HG02840 (cell line): ENCODE measurements around the gene TMEM98.
"Not testable (repeated sequence)": the region's sequence is repeated elsewhere in the genome, so short reads cannot be mapped to it uniquely, and the experiment has no call there.

Source experiments
- ATAC-seq: cut with Tn5 transposase; IDR thresholded peaks from one replicate; pipeline ENCODE4 v1.9.1; 2021; ENCODE audit warnings: mild to moderate bottlenecking, moderate library complexity, moderate number of reproducible peaks; ENCODE audit not compliant: unreplicated experiment, low FRiP score

The TMEM98 gene

GRCh38 chr17:32940706-32941390 is 12.9 kb downstream of the TMEM98 start:
- ATAC-seq, result no peak

GRCh38 chr17:32941419-32942032 is 13.6 kb downstream of the TMEM98 start:
- ATAC-seq, result no peak

- ATAC-seq, result no peak
Measured at GRCh38 chr17:32943206-32943605, 15.3 kb downstream of the TMEM98 start.

DNA sequence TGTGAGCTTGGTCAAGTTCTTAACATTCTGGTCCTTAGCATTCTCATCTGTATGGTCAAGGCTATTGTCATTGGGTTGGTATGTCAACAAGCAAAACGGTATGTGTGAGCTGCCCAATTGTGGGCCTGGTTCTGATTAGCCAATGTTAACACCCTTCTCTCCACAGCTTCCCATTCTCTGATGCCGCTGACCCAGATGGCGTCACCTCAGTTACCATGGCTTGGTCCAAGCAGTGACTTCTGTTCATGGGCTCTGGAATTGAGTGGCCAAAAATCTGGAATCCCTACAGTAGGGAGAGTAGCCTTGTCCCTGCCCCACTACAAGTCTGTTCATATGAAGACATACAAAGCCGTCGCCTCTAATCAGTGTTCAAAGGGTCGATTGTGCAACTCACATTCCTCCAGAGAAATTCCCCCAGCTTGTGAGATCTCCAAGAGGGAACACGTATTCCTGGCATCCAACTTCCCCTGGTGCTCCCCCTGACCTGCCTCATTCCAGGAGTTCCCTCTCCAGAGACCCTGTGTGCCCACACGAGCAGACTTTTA is 15.8 kb downstream of the TMEM98 start:
- no peak for ATAC-seq

- ATAC-seq, result no peak
Measured at GRCh38 chr17:32944248-32945020, 16.5 kb downstream of the TMEM98 start.

DNA sequence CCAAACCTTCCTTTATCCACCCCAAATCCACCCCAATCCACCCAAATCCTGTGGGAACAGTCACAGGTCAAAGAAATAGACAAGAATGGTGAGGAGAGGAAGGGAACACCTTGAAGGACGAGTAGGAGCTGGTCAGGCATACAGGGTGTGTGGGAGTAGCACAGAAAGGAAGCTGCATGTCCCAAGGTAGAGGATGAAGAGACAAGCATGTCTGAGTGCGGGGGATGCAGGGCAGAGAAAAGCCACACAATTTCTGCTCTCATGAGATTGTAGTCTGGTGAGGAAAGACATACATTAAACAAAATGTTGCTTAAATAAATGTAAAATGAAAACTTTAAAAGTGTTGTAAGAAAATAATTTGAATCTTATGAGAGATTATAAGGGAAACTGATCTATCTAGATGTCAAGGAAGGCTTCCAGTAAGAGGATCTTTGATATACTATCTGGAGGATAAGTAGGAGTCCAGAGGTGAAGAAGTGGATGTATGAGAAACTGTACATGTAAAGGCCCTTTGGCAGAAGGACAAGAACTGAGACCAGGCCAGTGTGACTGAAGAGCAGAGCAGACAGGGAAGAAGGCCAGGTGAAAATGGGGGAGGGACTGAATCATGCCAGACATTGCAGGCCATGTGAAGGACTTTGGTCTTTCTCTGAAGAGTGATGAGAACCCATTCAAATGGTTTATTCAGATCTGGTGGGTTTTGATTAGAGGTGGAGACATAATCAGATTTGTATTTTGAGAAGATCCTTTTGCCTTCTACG is 18.6 kb downstream of the TMEM98 start:
- no peak for ATAC-seq

DNA sequence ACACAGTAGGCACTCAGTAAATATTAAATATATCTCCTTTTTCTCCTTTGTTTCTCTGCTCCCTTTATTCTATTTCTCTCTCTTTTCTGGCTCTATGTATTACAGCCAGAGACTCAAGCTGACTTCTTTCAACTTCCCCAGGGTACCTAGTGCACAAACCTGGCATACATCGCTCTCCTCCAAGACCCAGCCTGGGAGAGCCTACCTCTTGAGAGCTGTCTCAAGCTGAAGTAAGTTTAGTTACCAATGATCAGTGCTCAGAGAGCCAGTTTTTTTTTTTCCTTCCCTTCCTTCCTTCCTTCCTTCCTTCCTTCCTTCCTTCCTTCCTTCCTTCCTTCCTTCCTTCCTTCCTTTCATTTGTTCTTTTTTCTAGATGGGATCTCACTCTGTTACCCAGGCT is 19.8 kb downstream of the TMEM98 start:
- no peak for ATAC-seq

- no peak for ATAC-seq
Measured at GRCh38 chr17:32949181-32949580, 21.2 kb downstream of the TMEM98 start.

- not testable (repeated sequence) for ATAC-seq
Measured at GRCh38 chr17:32952491-32952890, 24.5 kb downstream of the TMEM98 start.

GRCh38 chr17:32953045-32953444 is 25.1 kb downstream of the TMEM98 start:
- ATAC-seq, result no peak

GRCh38 chr17:32953857-32954256 is 25.9 kb downstream of the TMEM98 start:
- no peak for ATAC-seq

DNA sequence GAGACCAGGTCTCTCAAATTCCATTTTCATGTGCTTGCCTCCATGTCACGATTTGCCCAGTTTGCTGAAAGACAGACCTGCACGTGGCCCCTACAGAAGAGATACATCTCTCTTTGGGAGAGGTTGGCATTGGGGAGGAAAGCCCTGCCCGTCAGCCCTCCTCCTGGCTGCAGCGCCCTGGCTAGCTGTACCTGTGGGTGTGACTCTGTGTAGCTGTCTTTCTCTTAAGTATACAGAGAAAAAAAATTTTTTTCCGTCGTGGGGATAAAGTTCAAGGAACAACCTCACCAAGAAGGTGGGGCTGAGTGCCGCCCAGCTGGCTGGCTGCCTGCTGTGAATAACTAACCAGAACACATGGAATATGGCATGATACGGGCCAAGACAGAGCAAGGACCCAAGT is 26.5 kb downstream of the TMEM98 start:
- no peak for ATAC-seq

- no peak for ATAC-seq
Measured at GRCh38 chr17:32955155-32955554, 27.2 kb downstream of the TMEM98 start.

DNA sequence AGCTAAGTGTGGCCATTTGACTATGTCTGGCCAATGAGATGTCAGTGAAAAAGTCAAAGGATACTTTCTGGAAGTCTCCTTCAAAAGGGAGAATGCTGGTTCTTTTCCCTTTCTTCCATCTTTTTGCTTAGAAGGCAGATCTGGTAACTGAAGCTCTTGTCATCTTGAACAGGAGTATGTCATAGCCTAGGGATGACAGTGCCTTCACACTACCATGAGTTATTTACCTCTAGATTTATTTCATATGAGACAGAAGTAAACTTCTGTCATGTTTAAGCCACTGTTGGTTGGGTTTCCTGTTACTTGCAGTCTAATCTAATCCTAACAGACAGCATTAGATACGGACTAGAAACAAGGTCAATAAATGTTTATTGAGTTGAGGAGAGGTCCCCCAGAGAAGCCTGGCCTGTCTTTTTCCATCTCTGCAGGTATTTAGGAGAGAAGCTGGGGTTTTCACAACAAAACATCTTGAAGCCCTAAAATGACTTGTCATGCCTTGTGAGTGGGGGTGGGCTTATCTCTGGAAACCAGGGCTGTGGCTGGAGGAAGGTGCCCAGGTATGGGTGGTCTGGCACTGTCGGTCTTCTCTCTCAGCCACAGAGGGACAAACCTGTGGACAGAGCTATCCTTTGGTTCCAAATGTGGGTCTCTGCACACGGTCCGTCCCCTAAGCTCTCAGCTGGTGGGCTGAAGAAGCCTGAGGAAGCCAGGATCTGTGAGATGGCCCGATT is 28.5 kb downstream of the TMEM98 start:
- ATAC-seq, result no peak

DNA sequence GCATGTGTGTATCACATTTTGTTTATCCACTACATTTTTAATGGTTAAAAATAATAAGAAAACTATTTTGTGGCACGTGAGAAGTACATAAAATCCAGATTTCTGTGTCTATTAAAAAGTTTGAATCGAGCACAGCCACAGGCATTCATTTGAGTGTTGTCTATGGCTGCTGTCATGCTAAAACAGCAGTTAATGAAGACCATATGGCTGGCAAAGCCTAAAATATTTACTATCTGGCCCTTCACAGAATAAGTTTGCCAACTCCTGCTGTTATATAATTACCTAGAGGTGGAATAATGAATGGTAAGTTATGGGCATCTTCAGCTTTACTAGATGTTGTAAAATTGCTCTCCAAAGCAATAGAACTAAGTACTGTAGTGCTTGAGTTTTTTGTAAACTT is 30.5 kb downstream of the TMEM98 start:
- no peak for ATAC-seq

DNA sequence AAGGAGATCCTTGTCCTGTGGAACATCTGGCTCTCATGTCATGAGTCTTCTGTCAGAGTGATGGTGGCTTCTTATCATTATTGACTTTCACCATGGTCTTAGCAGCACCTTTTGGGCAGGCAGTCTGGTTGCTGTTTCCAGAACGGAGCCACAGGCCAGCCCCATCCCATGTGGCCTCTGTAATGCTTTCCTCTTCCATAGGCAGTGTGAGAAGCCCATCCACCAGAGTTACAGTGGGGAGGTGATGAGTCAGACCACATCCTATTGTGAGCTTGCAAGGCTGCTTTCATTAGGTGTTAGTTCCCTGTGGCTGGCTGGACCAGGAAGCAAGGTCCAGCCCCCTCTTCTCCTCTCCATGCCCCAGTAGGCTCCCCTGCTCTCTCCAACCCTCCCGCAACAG is 32.9 kb downstream of the TMEM98 start:
- no peak for ATAC-seq

- ATAC-seq, result no peak
Measured at GRCh38 chr17:32962320-32962711, 34.4 kb downstream of the TMEM98 start.

DNA sequence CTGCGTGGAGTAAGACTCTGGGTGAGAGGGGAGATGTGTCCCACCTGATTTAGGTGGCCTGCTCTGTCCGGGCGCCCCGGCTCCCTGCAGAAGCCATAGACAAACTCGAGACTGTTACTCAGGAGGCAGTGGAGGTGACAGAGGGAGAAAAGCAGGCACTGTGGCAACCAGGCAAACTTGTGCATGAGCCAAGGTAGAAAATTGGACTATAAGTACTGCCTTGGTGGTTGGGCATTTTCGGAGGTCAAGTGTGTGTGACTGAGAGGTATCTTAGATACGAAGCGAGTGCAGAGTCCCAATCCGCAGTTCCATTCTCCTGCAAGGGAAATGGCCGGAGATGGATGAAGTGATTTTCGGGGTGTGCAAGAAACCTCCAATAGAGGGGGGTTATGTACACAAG is 36.6 kb downstream of the TMEM98 start:
- ATAC-seq, result no peak

GRCh38 chr17:32969231-32969630 is 41.3 kb downstream of the TMEM98 start:
- ATAC-seq, result not testable (repeated sequence)

GRCh38 chr17:32970281-32970680 is 42.3 kb downstream of the TMEM98 start:
- no peak for ATAC-seq
